ENCODE results near the gene CREBBP. TPM values are rescaled to one million over a fixed set of nuclear protein-coding genes. Genes with fewer than 3 reads are reported as not detected.

The CREBBP gene
- total RNA-seq, 1 experiment from 2014 or later: 79.6 TPM

DNA sequence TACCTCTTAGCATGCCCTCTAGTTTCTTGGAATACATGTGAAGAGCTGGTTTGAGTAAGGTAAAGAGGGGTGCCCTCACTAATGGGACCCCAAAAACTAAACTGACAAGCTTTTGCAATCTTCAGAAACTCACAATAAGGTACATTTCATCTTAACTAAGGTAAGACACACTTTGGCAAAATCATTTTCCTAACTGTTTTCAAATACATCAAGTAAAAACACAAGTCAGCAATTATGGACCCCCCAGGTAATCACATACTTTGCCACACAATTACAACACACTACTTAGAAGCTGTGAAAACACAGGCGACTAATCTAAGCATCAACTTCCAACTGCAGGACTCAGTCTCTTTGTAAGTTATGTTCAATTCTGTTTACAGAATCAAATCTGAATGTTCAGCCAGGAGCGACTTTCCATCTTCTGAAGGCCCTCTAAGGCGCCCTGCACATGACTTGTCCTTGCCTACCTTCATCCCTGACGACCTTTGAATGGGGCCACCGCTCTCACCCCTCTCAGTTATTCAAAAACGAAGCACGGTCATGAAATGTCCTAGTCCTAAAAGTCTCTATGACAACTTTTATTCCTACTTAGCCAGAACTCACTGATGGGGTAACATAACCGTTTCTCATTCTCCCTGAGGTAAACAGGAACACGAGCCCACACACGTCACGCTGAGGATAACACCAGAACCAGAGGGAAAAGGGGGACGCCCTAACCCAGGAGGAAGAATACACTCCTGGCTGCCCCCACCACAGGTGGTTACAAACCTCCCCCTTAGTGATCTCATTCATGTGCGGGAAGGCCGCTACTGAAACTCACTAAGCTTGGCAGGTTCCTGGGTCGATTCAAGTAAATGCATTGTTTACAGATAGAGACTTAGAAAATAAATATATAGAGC is 5.5 kb downstream of the CREBBP start:
- TF ChIP-seq, protein P1, sequence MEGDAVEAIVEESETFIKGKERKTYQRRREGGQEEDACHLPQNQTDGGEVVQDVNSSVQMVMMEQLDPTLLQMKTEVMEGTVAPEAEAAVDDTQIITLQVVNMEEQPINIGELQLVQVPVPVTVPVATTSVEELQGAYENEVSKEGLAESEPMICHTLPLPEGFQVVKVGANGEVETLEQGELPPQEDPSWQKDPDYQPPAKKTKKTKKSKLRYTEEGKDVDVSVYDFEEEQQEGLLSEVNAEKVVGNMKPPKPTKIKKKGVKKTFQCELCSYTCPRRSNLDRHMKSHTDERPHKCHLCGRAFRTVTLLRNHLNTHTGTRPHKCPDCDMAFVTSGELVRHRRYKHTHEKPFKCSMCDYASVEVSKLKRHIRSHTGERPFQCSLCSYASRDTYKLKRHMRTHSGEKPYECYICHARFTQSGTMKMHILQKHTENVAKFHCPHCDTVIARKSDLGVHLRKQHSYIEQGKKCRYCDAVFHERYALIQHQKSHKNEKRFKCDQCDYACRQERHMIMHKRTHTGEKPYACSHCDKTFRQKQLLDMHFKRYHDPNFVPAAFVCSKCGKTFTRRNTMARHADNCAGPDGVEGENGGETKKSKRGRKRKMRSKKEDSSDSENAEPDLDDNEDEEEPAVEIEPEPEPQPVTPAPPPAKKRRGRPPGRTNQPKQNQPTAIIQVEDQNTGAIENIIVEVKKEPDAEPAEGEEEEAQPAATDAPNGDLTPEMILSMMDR (conservative IDR thresholded peaks at IDR 0.05; ENCODE audit: low read depth, low read length): no peak
- no peak for TF ChIP-seq EZH2 (IDR thresholded peaks at IDR 0.05; ENCODE audit: borderline replicate concordance, low read depth, low read length, poor library complexity, severe bottlenecking)
- intact Hi-C loops (cut with micrococcal nuclease; ENCODE audit: unreplicated experiment): loop anchor here (10.0 kb wide), 1 partner anchor 180 kb away; no protein-coding TSS in a partner anchor
- POLR2A ChIA-PET (ENCODE audit: low non-redundant PET): no interaction called here

DNA sequence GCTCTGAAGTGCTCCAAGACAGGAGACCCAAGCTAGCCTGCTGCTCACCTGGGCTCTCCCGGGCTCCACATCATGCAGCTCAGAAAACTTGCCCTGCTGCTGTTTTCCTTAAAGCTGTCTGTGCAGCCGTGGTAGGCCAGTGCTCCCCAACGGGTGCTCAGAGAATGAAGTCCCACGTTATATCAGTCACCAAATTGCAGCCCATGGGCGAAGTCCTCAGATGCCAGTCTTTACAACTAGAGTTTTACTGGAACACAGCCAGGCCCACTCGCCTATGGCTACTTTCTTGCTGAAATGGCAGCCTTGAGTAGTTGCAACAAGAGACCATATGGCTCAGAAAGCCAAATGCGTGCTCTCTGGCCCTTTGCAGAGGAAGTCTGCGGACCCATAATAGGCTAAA is 6.3 kb downstream of the CREBBP start:
- intact Hi-C loops (cut with micrococcal nuclease; ENCODE audit: unreplicated experiment): loop anchor here (10.0 kb wide), 1 partner anchor 179 kb away; no protein-coding TSS in a partner anchor

More for the DNA sequence above, 5.5 kb downstream of the CREBBP start:
- no peaks in the 10 kb centered on the region for H3K27me3 ChIP-seq (replicated peaks; ENCODE audit: insufficient read depth, low read depth, low read length, poor library complexity)
- CTCF ChIA-PET: no interaction called here
- H3K4me1 ChIP-seq (ENCODE audit: insufficient read depth, low read length, poor library complexity, severe bottlenecking): peaks cover 59% of the 10 kb centered on the region
- H3K9me3 ChIP-seq (ENCODE audit: low read depth, low read length, poor library complexity, severe bottlenecking): no peaks in the 10 kb centered on the region
- H3K27ac ChIP-seq (ENCODE audit: low read depth, low read length, poor library complexity, severe bottlenecking): no peak overlapping the region
- H3K4me3 ChIP-seq (ENCODE audit: low read depth, low read length, poor library complexity, severe bottlenecking): no peak overlapping the region
- no peak for DNase-seq (ENCODE audit: low spot score)
- H3K36me3 ChIP-seq (ENCODE audit: insufficient read depth, low read length, poor library complexity, severe bottlenecking): no peaks in the 10 kb centered on the region
- BruUV-seq (replicated peaks): no TSS peak

DNA sequence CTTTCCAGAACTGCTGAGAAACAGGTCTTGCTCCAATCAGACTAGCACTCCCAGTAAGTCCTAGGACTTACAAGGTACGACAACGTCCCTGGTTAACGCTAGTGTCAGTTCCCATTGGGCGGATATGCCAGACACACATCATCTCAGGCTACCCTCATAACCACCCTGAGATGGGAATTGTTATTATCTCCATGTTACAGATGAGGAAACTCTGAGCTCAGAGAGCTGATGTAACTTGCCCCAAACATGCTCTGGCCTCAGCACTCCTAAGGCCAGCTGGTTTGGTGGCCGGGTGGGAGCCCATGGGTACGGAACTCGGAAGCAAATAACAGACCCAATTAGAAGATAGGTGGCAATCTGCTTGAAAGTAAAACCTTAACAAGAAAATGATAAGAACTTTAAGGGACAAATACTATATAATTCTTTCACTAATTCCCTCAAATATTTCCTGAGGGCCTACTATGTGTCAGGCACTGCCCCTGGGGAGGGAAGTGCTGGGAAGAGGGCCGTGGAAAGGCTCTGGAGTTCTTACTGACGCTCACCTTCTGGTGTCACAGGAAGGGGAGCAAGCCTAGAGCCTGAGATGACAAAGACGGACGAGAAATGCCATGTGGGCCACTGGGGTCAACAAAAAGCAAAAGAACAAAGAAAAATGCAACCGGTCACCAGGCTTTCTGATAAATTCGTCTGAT is 6.9 kb downstream of the CREBBP start:
- POLR2A ChIA-PET (ENCODE audit: low non-redundant PET): no interaction called here
- peaks cover 61% of the 10 kb centered on the region for H3K4me1 ChIP-seq (ENCODE audit: insufficient read depth, low read length, poor library complexity, severe bottlenecking)

More for the DNA sequence above, 6.3 kb downstream of the CREBBP start:
- ChIA-PET CTCF (no interaction called here), POLR2A (ENCODE audit: low non-redundant PET) (no interaction called here)
- TF ChIP-seq EZH2 (IDR thresholded peaks at IDR 0.05; ENCODE audit: borderline replicate concordance, low read depth, low read length, poor library complexity, severe bottlenecking): no peak
- TF ChIP-seq, protein P1 (conservative IDR thresholded peaks at IDR 0.05; ENCODE audit: low read depth, low read length): no peak
- Histone ChIP-seq H3K27ac (ENCODE audit: low read depth, low read length, poor library complexity, severe bottlenecking) (peak overlapping the region; percentile 26), H3K4me1 (ENCODE audit: insufficient read depth, low read length, poor library complexity, severe bottlenecking) (peaks cover 59% of the 10 kb centered on the region), H3K9me3 (ENCODE audit: low read depth, low read length, poor library complexity, severe bottlenecking) (no peaks in the 10 kb centered on the region), H3K4me3 (ENCODE audit: low read depth, low read length, poor library complexity, severe bottlenecking) (no peak overlapping the region), H3K27me3 (replicated peaks; ENCODE audit: insufficient read depth, low read depth, low read length, poor library complexity) (no peaks in the 10 kb centered on the region), H3K36me3 (ENCODE audit: insufficient read depth, low read length, poor library complexity, severe bottlenecking) (no peaks in the 10 kb centered on the region)
- no peak for DNase-seq (ENCODE audit: low spot score)
- no TSS peak for BruUV-seq (replicated peaks)

More for the DNA sequence above, 6.9 kb downstream of the CREBBP start:
- no peak for DNase-seq (ENCODE audit: low spot score)
- no peak overlapping the region for H3K4me3 ChIP-seq (ENCODE audit: low read depth, low read length, poor library complexity, severe bottlenecking)
- CTCF ChIA-PET: no interaction called here
- H3K9me3 ChIP-seq (ENCODE audit: low read depth, low read length, poor library complexity, severe bottlenecking): no peaks in the 10 kb centered on the region
- BruUV-seq (replicated peaks): no TSS peak
- no peaks in the 10 kb centered on the region for H3K36me3 ChIP-seq (ENCODE audit: insufficient read depth, low read length, poor library complexity, severe bottlenecking)
- TF ChIP-seq, protein P1 (conservative IDR thresholded peaks at IDR 0.05; ENCODE audit: low read depth, low read length): no peak
- no peak for TF ChIP-seq EZH2 (IDR thresholded peaks at IDR 0.05; ENCODE audit: borderline replicate concordance, low read depth, low read length, poor library complexity, severe bottlenecking)
- intact Hi-C loops (cut with micrococcal nuclease; ENCODE audit: unreplicated experiment): loop anchor here (10.0 kb wide), 1 partner anchor 179 kb away; no protein-coding TSS in a partner anchor
- H3K27ac ChIP-seq (ENCODE audit: low read depth, low read length, poor library complexity, severe bottlenecking): peak overlapping the region; percentile 26
- H3K27me3 ChIP-seq (replicated peaks; ENCODE audit: insufficient read depth, low read depth, low read length, poor library complexity): no peaks in the 10 kb centered on the region

Measured in A673 (cell line).